Brain microvascular endothelial cell (primary cell): ENCODE results near the gene PHF23.

Experiments used
- DNase-seq: peaks from one replicate; pipeline ENCODE4 v3.0.0-alpha.2; 2020
- H3K27ac ChIP-seq: fragments of 250-450 bp; sonication (Bioruptor Pico); 2 replicates; pipeline ENCODE4 v1.5.1; 2020; ENCODE audit warnings: mild to moderate bottlenecking, moderate library complexity
- H3K27me3 ChIP-seq: fragments of 250-450 bp; sonication (Bioruptor Pico); replicated peaks from 2 replicates; pipeline ENCODE4 v1.5.1; 2020; ENCODE audit warnings: mild to moderate bottlenecking
- H3K36me3 ChIP-seq: fragments of 250-450 bp; sonication (Bioruptor Pico); replicated peaks from 2 replicates; pipeline ENCODE4 v1.5.1; 2020; ENCODE audit warnings: mild to moderate bottlenecking
- H3K4me3 ChIP-seq: 2 replicates; pipeline ENCODE4 v1.5.1; 2011; ENCODE audit warnings: low read depth, mild to moderate bottlenecking, control low read depth, low read length, moderate library complexity
- CTCF ChIP-seq: IDR thresholded peaks from 2 replicates; pipeline ENCODE4 v1.5.1; 2011; ENCODE audit warnings: low read depth, mild to moderate bottlenecking, moderate library complexity, low read length, control low read depth, inconsistent platforms; ENCODE audit errors: missing control alignments
- in situ Hi-C: cut with HindIII; loops from 2 replicates; pipeline ENCODE4 v1.10.0; 2017; ENCODE audit warnings: low sequenced_read_pairs, low pct_ligation_motif_present

PHF23 gene

GRCh38 chr17:7260151-7260550 is 20.9 kb upstream of the PHF23 start:
- DNase-seq = no peak
- Histone ChIP-seq H3K36me3 (peaks cover 34% of the 10 kb centered on the region), H3K4me3 (no peak overlapping the region), H3K27ac (no peak overlapping the region), H3K27me3 (no peaks in the 10 kb centered on the region)
- TF ChIP-seq CTCF = no peak
- in situ Hi-C loops = no loop called here

GRCh38 chr17:7259555-7259889 is 20.3 kb upstream of the PHF23 start:
- Histone ChIP-seq H3K36me3 (peaks cover 39% of the 10 kb centered on the region), H3K4me3 (no peak overlapping the region), H3K27me3 (no peaks in the 10 kb centered on the region), H3K27ac (no peak overlapping the region)
- in situ Hi-C loops = no loop called here
- DNase-seq = no peak
- TF ChIP-seq CTCF = no peak

GRCh38 chr17:7258731-7259554 is 19.7 kb upstream of the PHF23 start:
- DNase-seq = no peak
- in situ Hi-C loops = no loop called here
- Histone ChIP-seq H3K27me3 (no peaks in the 10 kb centered on the region), H3K4me3 (no peak overlapping the region), H3K27ac (no peak overlapping the region), H3K36me3 (peaks cover 44% of the 10 kb centered on the region)
- no peak for TF ChIP-seq CTCF

- no peak overlapping the region for H3K4me3 ChIP-seq
Measured at GRCh38 chr17:7256766-7257456, 17.7 kb upstream of the PHF23 start.

GRCh38 chr17:7254511-7254910 is 15.3 kb upstream of the PHF23 start:
- no peak for DNase-seq
- H3K36me3 ChIP-seq = peaks cover 45% of the 10 kb centered on the region
- no peaks in the 10 kb centered on the region for H3K27me3 ChIP-seq
- H3K4me3 ChIP-seq = no peak overlapping the region
- in situ Hi-C loops = no loop called here
- H3K27ac ChIP-seq = no peak overlapping the region
- TF ChIP-seq CTCF = no peak

More at GRCh38 chr17:7256766-7257456, 17.7 kb upstream of the PHF23 start:
- DNase-seq = no peak
- peaks cover 45% of the 10 kb centered on the region for H3K36me3 ChIP-seq
- H3K27me3 ChIP-seq = no peaks in the 10 kb centered on the region
- no peak overlapping the region for H3K27ac ChIP-seq
- in situ Hi-C loops = no loop called here
- no peak for TF ChIP-seq CTCF
